ENCODE data around the gene C14orf180.

DNA sequence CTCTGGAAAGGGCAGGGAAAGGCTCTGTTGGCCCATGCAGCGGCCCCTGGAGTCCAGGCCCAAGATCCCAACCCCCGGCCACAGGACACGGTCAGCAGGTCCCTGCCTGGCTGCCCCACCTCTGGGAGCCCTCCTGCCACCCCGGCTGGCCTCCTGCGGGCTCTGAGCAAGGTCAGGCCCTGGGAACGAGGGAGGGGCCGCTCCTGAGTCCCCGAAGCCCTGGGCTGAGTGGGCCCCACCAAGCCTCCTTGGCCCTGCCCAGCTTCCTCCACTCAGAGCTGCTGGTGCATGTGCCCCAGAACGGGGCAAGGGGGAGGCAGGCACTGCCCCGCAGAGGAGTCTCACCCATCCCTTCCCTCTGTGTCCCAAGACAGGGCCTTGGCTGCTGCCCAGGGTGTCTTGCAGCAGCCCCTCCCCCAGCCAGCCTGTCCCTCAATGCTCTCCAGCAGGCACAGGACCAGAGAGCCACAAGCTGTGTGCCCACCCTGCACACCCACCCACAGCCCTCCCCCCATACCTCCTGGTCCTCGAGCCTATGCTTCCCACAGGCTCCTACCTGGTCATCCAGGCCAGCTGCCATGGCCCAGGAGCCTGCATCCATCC lies 7.4 kb upstream of the C14orf180 start:
- no peak for TF ChIP-seq CTCF (conservative IDR thresholded peaks at IDR 0.05; ENCODE audit: low read depth, low read length)
- no peak for TF ChIP-seq EZH2 (IDR thresholded peaks at IDR 0.05; ENCODE audit: borderline replicate concordance, low read depth, low read length, poor library complexity, severe bottlenecking)

Measured in A673 (cell line).